Endodermal cell (in vitro differentiated cells): ENCODE results near the gene PABPN1L. TPM values are rescaled to one million over a fixed set of nuclear protein-coding genes. Genes with fewer than 3 reads are reported as not detected.

Experiments used
- DNase-seq: peaks from one replicate; pipeline ENCODE4 v3.0.0-alpha.2; 2017
- H3K27ac ChIP-seq: 2 replicates; pipeline ENCODE4 v1.5.1; 2013; ENCODE audit warnings: mild to moderate bottlenecking, low read depth, low read length, moderate library complexity
- H3K27me3 ChIP-seq: 2 replicates; pipeline ENCODE4 v1.6.1; 2013; ENCODE audit warnings: mild to moderate bottlenecking, low read length, moderate library complexity; ENCODE audit not compliant: insufficient read depth, control insufficient read depth, poor library complexity, severe bottlenecking
- H3K36me3 ChIP-seq: 2 replicates; pipeline ENCODE4 v1.7.0; 2013; ENCODE audit warnings: mild to moderate bottlenecking, low read length, moderate library complexity; ENCODE audit not compliant: control insufficient read depth, insufficient read depth
- H3K4me1 ChIP-seq: one replicate; pipeline ENCODE4 v1.7.0; 2013; ENCODE audit warnings: low read length; ENCODE audit not compliant: control insufficient read depth, insufficient read depth
- H3K4me3 ChIP-seq: 2 replicates; pipeline ENCODE4 v1.5.1; 2013; ENCODE audit warnings: mild to moderate bottlenecking, low read length, moderate library complexity
- H3K9ac ChIP-seq: 2 replicates; pipeline ENCODE4 v1.6.1; 2013; ENCODE audit warnings: mild to moderate bottlenecking, low read length, moderate library complexity; ENCODE audit not compliant: poor library complexity, severe bottlenecking; ENCODE audit errors: extremely low read depth
- H3K9me3 ChIP-seq: 2 replicates; pipeline ENCODE4 v1.6.1; 2013; ENCODE audit warnings: mild to moderate bottlenecking, low read length, moderate library complexity; ENCODE audit not compliant: control insufficient read depth
- H3K27ac Mint-ChIP-seq: 2 replicates; pipeline ENCODE4 v1.8.0; 2020; ENCODE audit warnings: mixed read lengths
- H3K27me3 Mint-ChIP-seq: 2 replicates; pipeline ENCODE4 v1.8.0; 2021; ENCODE audit warnings: mild to moderate bottlenecking, mixed read lengths; ENCODE audit not compliant: insufficient read depth
- H3K36me3 Mint-ChIP-seq: 2 replicates; pipeline ENCODE4 v1.8.0; 2020; ENCODE audit warnings: low read depth, mixed read lengths
- H3K4me1 Mint-ChIP-seq: 2 replicates; pipeline ENCODE4 v1.8.0; 2020; ENCODE audit warnings: mixed read lengths
- H3K4me3 Mint-ChIP-seq: 2 replicates; pipeline ENCODE4 v1.8.0; 2020; ENCODE audit warnings: mild to moderate bottlenecking, moderate library complexity, mixed read lengths
- H3K9me3 Mint-ChIP-seq: 2 replicates; pipeline ENCODE4 v1.8.0; 2020; ENCODE audit warnings: mild to moderate bottlenecking, mixed read lengths
- CTCF ChIP-seq: fragments of 200-600 bp; sonication (generic); conservative IDR thresholded peaks from 2 replicates; pipeline ENCODE4 v1.5.0; 2021; ENCODE audit warnings: antibody characterized with exemption, mild to moderate bottlenecking
- WGBS, 2 experiments: methylation state at CpG; one replicate each; pipeline versions ENCODE4 v1.1.5 to v1.1.7; 2013; ENCODE audit warnings: missing lambda C conversion rate in 2 of 2, mixed read lengths in 1 of 2; ENCODE audit not compliant: insufficient coverage in 1 of 2, insufficient read length in 1 of 2; 5-methylcytosine and 5-hydroxymethylcytosine counted together
- total RNA-seq, 2 donors: library from RNA; stranded (reverse); fragmentation: NEBNext Ultra II Directional in 1 of 2; extraction: Animal tissue kit (Norgen Biotek cat#: 25700) in 1 of 2; gene quantifications; 2 replicates in 1 of 2; 3 replicates in 1 of 2; pipeline ENCODE4 v1.2.1, GENCODE V29; 2021

Gene PABPN1L
- total RNA-seq, 2 donors from 2014 or later: not detected

DNA sequence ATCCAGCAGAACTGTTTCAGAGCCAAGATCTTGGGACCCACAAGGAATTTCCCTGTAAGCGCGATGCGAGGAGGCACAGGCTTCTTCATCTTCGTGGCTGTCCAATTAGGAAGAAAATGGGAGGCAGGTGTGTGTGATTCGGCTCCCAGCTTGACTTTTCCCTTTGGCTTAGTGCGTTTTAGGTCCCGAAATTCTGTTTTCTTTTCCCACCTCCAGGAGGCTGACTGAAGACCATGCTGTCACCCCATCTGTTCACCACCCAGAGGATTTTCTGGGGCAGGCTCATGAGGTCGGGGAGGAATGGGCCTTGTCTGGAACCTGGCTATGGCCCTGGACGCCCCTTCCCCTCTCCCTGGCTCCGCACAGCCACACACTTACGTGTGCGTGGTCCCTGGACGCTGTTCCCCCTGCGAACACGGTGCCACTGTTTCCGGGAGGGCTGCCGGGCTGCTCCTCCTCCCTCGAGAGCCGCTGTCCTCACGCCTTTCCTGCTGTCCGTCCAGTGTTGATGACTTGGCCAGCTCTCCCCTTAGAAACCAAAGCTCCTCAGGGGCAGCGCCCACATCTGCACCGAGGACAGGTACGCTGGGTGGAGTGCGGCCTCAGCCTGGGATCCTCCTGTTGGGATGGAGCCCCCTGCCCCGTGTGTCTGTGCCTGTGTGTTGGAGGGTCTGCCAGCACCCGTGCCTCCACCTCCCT, 2.7 kb upstream of the PABPN1L start:
- no peak for TF ChIP-seq CTCF
- no peak overlapping the region for H3K27ac ChIP-seq
- H3K27me3 Mint-ChIP-seq: no peaks in the 10 kb centered on the region

DNA sequence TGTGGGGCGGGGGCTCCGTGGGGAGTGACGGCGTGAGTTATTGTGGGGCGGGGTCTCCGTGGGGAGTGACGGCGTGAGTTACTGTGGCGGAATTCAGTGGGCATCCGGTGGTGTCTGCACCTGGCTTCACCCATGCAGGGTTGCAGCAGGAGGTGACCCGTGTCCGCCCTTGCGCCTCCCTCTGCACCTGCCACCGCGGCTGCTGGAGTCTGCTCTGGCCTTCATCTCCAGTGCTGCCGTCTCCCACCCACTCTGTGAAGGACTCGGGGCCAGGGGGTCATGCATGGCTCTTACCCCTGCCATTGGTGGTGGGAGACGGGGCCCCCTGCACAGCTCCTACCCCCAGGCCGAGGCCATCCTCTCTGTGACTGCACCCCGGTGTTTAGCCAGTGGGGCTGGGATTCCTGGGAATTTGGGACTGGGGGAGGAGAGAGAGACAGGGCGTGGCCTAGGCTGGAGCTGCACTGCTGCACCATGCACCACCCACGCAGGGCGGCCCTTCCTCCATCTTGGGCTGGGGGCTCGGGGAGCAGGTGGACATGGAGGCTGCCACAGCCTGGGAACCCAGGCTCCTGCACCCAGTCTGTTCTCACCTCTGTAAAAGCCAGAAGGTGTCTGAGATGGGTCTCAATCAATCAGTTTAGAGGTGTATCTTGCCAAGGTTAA, 1.3 kb upstream of the PABPN1L start:
- H3K4me3 ChIP-seq: no peak overlapping the region
- H3K9ac ChIP-seq: no peak overlapping the region
- Mint-ChIP-seq H3K9me3 (no peaks in the 10 kb centered on the region), H3K4me1 (no peaks in the 10 kb centered on the region), H3K4me3 (no peak overlapping the region), H3K36me3 (peaks cover under 1% of the 10 kb centered on the region), H3K27ac (no peak overlapping the region), H3K27me3 (no peaks in the 10 kb centered on the region)
- no peaks in the 10 kb centered on the region for H3K9me3 ChIP-seq
- 93 to 94% methylated on average over 24 of the region's 24 CpGs for WGBS, 2 experiments
- H3K36me3 ChIP-seq: no peaks in the 10 kb centered on the region
- H3K4me1 ChIP-seq: no peaks in the 10 kb centered on the region
- no peaks in the 10 kb centered on the region for H3K27me3 ChIP-seq
- no peak overlapping the region for H3K27ac ChIP-seq
- TF ChIP-seq CTCF: no peak
- no peak for DNase-seq

More for the DNA sequence above, 2.7 kb upstream of the PABPN1L start:
- WGBS, 2 experiments: 92% methylated on average over 20 to 27 of the region's 27 CpGs
- no peak overlapping the region for H3K9ac ChIP-seq
- Mint-ChIP-seq H3K36me3 (no peaks in the 10 kb centered on the region), H3K4me1 (no peaks in the 10 kb centered on the region), H3K27ac (no peak overlapping the region), H3K9me3 (no peaks in the 10 kb centered on the region), H3K4me3 (no peak overlapping the region)
- H3K36me3 ChIP-seq: no peaks in the 10 kb centered on the region
- H3K4me3 ChIP-seq: no peak overlapping the region
- DNase-seq: no peak
- H3K4me1 ChIP-seq: no peaks in the 10 kb centered on the region
- no peaks in the 10 kb centered on the region for H3K27me3 ChIP-seq
- no peaks in the 10 kb centered on the region for H3K9me3 ChIP-seq

DNA sequence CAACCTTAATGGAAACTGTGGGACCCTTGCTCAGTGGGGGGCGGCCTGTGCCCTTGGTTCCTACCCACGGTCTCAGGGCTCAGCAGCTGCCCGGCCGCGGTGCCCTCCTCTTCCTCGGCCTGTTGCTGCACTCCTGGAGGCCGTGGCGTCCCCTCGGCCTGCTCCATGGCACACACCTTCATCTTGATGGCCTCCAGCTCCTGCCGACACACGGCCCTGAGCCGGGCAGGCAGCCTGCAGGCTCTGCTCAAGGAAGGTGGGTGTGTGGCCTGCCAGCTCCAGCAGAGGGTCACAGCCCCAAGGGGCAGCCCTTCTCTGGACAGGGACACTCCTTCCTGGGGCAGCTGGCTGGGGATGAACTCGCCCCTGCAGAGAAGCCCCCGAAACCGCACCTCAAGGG, 718 bp downstream of the PABPN1L start:
- no peak overlapping the region for H3K4me3 ChIP-seq
- H3K27ac ChIP-seq: no peak overlapping the region
- 87 to 100% methylated on average over 9 to 15 of the region's 15 CpGs for WGBS, 2 experiments
- Mint-ChIP-seq H3K27ac (no peak overlapping the region), H3K27me3 (no peaks in the 10 kb centered on the region), H3K4me3 (no peak overlapping the region), H3K4me1 (no peaks in the 10 kb centered on the region), H3K36me3 (peaks cover 20% of the 10 kb centered on the region), H3K9me3 (no peaks in the 10 kb centered on the region)
- no peaks in the 10 kb centered on the region for H3K9me3 ChIP-seq
- TF ChIP-seq CTCF: no peak
- H3K27me3 ChIP-seq: no peaks in the 10 kb centered on the region
- no peak overlapping the region for H3K9ac ChIP-seq
- DNase-seq: no peak
- H3K4me1 ChIP-seq: no peaks in the 10 kb centered on the region
- H3K36me3 ChIP-seq: peaks cover 6% of the 10 kb centered on the region
